Left renal cortex interstitium (tissue), 4 donors: ENCODE results near the gene RALGPS1. TPM values are rescaled to one million over a fixed set of nuclear protein-coding genes. Genes with fewer than 3 reads are reported as not detected.

Experiments used
- DNase-seq, 4 donors: peaks; one replicate each; pipeline ENCODE4 v3.0.0-alpha.2; 2013; ENCODE audit warnings: low read depth in 4 of 4, low spot score in 2 of 4, missing footprints in 1 of 4
- polyA plus RNA-seq, 4 donors: library from polyadenylated mRNA; unstranded; fragments of 120-200 nt; gene quantifications; one replicate each; pipeline ENCODE4 v1.2.1, GENCODE V29; 2013; ENCODE audit not compliant: insufficient read length in 4 of 4

Gene RALGPS1
- polyA plus RNA-seq, 4 donors, result 18.8 to 30.8 (median 25.2) TPM

DNA sequence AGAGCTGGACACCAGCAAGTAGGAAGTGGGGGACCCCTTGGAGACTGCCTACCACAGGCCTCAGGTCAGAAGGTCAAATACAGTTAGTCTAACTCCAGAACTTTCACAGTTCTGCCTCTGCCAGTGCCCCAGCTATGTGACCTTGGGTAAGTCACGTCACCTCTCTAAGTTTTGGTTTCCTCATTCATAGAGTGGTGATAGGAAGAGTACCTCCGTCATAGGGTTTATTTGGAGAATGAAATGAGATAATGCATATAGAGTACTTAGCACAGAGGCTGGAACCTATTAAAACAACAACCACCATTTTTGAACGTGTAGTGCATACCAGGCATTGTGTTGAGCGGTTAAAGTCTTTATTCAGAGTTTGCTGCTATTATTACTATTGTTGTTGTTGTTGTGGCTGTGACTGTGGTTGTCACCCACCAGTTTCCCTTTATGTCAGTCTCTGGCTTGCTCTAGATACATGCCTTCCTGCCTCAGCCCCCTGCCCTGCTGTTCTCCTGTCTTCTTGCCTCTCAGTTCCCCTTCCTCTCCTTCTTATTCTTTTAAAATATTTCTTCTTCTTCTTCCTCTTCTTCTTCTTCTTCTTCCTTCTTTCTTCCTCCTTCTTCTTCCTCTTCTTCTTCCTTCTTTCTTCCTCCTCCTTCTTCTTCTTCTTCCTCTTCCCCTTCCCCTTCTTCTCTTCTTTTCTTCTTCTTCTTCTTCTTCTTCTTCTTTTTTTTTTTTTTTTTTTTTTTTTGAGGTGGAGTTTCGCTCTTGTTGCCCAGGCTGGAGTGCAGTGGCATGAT, 67.8 kb downstream of the RALGPS1 start:
- no peak for DNase-seq

DNA sequence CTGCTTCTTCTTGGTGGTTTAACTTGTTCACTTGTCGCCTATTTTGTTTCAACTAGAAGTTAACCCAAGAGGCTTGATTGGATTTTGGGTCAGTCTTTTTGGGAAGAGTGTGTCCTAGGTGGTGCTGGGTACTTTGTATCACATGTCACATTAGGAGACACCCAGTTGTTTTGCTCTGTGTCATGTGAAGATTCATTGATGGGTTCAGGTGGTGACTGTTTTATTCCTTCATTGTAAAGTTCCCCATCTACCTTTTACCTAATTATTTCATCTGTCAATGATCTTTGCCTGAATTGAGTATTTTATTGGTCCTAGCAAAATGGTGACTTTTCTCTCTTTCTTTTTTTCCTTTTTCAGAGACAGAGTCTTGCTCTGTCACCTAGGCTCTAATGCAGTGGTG, 69.2 kb downstream of the RALGPS1 start:
- DNase-seq, result no peak

DNA sequence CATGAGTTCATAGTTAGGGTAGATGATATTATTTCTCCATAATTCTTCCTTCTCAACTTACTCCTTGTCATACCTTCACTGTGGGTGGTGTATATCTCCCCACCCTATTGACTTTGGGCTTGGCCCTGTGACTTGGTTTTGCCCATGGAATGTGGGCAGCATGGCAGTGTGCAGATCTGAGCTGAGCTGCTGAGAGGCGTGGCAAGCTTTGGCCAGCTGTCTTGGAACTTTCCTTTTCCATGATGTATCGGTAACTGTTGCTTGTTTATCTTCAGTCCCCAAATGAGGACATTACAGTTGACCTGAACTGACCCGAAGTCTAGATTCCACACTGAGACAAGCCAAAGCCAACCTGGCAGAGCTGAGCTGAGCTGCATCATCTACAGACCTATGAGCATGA, 70.4 kb downstream of the RALGPS1 start:
- no peak for DNase-seq

DNA sequence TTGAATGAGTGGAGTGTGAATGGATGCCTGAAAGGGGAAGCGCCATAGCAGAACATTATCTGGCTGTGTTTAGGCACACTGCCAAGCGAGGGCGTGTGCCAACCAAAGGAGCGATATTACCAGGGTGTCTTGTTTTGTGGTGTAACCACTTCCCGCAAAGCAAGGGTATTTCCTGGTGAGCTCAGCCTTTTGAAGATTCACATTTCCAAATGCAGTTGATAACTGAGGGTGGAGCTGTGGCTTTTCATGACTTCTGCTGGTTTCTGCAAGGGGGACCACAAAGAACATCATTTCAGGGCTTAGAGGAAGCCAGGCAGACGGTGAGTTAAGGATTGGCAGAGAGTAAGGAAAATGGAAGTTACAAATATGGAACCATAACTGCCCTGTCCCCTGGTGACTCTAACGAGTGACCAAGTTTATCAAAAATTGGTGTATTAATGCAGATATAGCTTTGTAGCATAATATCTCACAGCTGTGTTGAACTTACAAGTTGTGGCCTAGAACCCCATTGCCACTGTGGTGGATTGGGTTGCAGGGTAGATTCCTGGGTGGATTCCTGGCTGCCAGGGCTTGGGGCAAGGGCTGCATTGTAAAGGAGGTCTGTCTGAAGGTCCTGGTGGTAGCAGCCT, 71.4 kb downstream of the RALGPS1 start:
- no peak for DNase-seq

DNA sequence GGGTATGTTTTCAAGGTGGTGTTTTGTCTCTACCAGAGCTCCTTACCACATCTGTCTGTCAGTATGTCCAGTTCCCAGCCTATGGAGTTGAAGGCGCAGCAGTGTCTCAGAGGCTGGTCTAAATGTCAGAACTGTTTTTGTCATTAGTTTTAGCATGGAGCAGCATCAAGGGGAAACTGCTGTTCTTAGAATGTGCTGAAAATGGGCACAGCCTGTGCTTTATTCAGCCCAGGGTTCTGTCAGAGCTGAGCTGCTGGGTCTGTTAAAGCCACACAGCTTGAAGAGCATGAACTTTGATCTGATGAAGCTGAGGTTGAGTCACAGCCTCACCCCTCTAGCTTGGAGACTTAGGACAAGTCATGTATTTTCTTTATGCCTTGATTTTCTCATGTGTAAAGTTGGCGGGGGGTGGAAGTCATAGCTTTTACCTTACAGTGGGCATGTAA, 71.9 kb downstream of the RALGPS1 start:
- no peak for DNase-seq

DNA sequence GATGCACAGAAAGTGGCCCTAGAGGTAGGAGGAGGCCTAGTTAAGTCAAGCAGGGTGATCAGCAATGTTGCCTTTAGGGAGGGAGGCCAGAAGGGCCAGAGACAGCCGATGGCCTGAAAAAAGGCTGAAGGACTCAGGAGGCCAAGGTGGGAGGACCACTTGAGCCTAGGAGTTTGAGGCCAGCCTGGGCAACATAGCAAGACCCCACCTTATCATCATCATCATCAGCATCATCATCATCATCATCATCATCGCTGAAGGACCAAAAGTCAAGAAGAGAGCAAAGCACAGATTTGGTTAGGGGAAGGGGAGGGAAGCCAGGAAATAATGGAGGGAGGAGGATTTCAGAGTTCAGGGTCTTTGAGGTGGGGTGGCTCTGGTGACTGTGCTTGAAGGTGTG, 74.3 kb downstream of the RALGPS1 start:
- DNase-seq, result no peak

DNA sequence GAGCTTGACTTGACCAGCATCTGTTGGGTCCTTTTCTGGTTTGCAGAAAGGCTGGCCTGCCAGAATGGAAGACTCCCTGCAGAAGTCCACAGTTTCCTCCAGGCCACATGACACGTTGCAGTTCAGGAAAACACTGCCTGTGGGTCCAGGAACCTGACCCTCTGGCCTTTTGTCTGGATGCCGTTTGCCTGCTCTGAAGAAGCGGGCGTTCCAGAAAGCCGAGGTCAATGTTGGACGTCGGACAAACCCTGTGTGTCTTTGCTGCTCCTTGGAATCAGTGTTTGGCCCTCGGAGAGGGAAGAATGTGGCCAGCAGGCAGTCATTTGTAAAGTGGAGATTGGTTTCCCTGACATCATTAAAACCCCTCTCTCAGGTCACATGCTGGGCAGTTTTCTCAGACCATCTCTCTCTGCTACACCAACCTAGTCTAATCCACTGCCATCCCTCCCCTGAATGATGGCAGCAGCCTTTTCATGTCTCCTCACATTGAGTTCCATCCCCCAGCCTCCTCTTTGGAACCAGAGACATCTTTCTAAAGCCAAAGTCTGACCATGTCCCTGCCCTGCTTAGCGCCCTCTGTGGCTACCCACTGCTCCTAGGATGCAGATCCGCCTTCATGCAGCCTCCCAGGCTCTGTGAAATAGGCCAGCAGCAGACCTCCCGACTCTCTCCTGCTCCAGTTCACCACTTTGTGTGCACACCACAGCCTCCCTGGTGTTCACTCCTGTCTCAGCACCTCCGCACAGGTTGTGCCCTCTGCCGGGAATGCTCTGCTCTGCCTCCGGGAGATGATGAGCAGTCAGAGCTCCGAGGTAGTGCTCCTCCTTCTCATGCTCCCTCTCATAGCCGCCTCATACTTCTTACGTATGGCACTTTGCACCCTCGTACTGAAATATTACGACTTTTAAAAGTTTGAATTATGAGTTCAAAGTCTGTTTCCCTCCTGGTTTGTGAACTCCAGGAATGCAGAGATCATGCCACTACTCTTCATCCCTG, 75.6 kb downstream of the RALGPS1 start:
- DNase-seq, result no peak

DNA sequence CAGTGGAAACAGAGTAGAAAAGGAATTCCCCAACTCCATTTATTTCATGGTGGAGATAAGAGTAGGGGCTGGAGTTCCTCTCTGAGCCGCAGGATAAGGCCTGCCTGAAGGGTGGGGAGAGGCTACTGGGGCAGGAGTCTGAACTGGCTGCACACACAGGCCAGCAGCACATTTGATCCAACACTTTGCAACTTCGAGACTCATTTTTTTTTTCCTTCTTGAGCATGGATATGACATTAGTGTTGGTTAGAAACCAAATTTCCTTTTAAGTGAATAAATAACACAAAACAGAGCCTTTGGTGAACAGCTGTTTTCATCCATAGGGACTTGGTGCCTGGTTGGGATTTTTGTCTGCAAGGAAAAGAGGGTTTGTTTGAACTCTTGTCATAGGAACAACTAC, 76.6 kb downstream of the RALGPS1 start:
- DNase-seq, result no peak

DNA sequence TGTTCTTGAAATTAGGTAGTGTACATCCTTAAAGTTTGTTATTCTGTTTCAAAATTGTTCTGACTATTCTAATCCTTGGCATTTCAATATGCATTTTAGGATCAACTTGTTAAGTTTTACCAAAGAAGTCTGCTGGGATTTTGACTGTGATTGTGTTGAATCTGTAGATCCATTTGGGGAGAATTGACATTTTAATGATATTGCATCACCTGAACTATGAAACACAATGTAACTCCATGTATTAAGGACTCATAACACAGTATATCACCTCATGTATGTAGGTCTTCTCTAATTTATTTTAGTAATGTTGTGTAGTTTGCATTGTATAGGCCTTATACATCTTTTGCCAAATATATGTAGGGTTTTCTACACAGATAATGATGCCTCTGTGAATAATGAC, 77.8 kb downstream of the RALGPS1 start:
- DNase-seq, result no peak

DNA sequence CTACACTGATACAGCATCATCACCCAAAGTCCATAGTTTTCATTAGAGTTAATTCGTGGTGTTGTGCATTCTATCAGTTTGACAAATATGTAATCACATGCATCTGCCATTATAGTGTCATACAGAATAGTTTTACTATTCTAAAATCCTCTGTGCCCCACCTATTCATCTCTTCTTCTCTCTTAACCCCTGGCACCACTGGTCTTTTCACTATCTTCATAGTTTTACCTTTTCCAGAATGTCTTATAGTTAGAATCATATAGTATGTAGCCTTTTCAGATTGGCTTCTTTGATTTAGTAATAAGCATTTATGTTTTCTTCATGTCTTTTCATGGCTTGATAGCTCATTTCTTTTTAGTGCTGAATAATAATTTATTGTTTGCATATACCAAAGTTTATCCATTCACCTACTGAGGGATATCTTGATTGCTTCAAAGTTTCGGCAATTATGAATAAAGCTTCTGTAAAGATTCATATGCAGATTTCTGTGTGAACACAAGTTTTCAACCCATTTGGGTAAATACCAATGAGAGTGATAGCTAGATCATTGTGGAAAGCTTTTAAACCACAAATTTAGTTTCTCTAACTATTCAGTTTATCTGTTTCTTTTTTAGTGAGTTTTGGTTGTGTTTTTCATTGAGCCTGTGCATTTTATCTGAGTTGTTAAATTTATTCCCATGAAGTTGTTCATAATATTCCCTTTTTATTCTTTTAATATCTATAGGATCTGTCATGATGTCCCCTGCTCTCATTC, 84.9 kb downstream of the RALGPS1 start:
- DNase-seq, result no peak

DNA sequence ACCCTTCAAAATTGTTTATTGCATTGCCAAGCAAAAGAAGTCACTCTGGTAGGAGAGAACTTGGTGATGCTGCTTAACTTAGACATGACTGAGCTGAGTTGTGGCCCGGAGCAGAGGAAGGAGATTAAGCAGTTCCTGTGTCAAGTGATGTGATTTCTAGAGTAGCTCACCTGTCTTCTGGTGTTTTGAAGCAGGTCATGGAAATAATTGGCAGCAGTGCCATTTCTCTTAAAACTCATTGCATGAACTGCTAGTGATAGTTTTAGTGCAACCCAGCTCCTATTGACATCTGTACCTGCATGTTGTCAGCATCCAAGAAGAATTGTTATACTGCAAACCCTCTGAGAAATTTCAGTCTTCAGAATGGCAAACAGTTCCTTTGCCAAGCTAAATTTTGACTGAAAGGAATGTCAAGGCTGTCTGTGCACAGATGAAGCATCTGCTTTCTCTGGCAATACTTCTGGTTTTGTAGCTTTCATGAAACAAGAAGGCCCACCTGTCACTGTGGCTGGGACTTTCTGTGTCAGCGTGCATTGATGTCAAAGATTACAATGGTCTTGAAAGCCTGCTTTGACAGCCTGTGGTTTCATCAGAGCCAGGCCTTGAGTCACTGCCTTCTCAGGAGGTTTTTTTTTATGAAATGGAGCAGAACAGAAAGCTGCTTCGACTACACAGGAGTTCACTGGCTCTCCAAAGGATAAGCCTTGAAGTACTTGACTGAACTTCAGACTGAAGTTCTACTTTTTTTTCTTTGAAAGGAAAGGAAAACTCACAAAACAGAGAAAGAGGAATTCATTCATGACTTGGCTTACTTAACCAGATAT, 90.6 kb downstream of the RALGPS1 start:
- DNase-seq, result no peak

DNA sequence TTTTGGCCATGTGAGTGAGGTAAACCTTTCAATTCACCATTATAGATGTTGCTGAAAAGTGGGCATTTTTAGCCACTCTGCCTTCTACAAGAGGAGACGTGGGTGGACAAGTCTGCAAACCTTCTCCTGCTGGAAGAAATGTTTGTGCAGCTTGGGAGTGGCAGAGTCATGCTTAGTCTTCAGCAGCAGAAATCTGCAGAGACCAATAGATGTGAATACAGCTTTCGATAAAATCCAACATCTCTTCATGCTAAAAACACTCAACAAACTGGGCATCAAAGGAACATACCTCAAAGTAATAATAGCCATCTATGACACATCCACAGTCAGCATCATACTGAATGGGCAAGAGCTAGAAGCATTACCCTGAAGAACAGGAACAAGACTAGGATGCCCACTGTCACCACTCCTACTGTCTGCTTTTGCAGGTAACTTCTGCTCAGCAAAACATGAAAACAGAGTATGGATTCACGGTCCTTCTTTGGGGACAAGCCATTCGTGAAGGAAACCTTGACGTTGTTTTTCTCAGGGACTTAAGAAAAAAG, 91.3 kb downstream of the RALGPS1 start:
- no peak for DNase-seq

DNA sequence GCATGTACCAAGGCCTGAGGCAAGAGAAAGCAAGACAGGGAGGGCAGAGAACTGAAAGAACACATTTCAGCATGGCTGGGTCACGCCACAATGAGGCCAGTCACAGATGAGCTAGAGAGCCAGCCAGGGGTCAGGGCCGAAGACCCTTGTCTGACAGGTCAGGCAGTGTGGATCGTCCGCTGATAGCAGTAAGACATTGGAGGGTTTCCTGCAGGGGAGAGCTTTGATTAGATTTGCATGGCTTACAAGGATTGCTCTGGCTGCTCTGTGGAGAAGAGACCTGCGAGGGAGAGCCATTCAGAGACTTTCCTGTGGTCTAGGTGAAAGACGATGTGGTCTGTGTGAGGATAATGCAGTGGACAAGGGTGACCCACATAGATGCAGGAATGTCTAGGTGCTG, 93.1 kb downstream of the RALGPS1 start:
- no peak for DNase-seq

DNA sequence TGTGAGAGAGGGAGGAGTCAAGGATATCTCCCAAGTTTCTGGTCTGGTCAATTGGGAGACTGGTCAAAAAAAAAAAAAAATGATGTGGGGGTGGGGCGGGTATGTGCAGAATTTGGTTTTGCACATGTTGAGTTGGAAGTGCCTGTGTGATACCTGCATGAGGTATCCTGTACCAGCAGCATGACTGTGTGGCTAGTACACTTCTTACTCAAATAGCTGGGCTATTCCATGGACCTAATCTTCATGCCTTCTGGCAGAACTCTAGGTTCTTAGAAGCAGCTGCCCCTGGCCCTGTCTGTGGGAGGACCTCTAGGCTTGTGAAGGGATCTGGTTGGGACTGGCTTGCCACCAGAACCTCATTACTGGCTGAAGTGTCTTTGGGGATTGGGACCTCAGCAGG, 93.5 kb downstream of the RALGPS1 start:
- DNase-seq, result no peak

DNA sequence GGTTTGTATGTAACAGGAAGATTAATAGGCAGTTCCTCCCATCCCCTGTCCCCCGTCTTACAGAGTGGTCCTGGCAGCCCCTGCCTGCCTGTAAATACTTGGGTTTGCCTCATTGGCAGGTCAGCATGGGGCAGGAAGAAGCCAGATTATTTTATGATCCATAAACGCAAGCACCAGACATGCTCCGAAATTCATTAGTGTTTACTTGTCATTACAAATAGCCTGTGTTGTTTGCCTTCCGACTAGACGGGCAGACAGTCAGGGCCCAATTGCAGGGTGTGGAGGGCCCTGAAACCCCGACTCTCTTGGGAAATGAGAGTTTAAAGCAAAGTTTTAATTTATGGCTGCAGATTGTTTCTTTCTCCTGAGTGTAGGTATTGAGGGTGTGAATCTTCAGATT, 97.2 kb downstream of the RALGPS1 start:
- no peak for DNase-seq

DNA sequence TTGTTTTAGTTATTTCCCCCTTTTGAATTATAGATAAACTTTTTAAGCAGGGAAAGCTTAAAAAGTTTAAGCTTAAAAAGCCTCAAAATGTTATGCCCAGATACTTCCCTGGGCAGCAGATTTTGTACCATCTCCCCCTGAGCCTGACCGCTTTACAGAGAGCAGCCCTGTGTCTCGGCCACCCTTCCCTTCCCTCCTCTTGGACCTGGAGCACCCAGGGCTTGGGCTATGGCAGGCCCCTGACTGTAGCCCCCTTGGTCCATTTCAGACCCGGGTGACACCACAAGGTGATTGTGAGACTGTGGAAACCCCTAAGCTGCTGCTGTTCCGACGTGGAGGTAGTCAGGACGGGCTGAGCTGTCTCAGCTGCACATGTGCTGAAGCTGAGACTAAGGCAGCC, 97.7 kb downstream of the RALGPS1 start:
- no peak for DNase-seq

DNA sequence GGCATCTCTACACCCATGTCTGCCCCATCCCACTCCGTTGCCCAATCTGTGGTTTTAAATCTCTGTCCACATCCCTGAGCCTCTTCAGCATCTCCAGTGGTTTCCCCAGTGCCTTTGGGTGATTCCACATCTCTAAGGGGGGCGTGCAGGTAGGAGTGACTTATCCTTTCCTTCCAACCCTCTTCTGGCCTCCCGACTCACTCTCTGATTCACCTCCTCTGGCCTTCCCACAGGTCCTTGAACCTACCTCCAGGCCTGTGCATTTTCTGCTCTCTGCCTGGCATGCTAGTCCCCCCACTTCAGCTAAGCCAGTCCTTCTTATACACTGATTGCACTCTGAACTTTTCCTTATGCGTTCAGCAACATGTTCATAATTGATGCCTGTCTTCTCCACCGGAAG, 99.0 kb downstream of the RALGPS1 start:
- no peak for DNase-seq

DNA sequence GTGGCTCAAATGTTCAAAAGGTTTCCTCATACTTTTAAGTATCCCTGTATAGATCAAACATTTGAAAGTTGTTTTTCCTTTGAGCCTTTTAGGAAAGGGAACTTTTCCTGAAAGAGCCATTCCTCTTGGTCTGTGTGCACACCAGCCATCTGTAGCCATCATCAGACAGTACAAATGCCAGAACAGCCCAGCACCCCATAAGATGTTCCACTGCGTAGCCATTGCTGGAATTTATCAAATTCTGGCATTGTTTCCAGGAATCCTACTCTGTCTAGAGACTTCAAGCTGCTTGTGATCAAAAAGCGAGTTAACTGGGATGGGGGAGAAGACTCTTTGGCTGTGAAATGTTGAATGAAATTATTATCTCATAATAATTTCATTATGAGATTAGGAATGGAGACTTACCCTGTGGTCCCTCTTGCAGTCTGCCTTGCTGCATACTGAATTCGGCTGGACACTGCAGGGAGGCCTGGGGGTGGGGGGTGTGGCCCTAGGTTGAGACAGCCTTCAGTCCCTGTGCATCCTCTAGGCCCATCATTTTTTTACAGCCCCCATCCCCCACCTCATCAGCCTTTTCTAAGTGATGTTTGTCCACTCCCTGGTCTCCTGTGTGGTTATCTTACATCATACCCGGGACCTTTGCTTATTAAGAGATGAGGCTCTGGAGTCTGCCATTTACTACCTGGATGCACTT, 99.8 kb downstream of the RALGPS1 start:
- DNase-seq, result no peak
